ENCODE results near the gene SPSB2.
"Not testable (repeated sequence)": the region's sequence is repeated elsewhere in the genome, so short reads cannot be mapped to it uniquely, and the experiment has no call there.

The SPSB2 gene

GRCh38 chr12:6873094-6874014 is at the start of gene SPSB2:
Gene SPSB2, minus strand, starts transcription at chr12:6873303. Its CDS starts 402 bp downstream, at chr12:6872901.
- DNase-seq (ENCODE audit: low read depth), result peak; percentile 99

GRCh38 chr12:6921996-6922946 is 49.2 kb upstream of the SPSB2 start:
- no peak for DNase-seq (ENCODE audit: low read depth)

DNA sequence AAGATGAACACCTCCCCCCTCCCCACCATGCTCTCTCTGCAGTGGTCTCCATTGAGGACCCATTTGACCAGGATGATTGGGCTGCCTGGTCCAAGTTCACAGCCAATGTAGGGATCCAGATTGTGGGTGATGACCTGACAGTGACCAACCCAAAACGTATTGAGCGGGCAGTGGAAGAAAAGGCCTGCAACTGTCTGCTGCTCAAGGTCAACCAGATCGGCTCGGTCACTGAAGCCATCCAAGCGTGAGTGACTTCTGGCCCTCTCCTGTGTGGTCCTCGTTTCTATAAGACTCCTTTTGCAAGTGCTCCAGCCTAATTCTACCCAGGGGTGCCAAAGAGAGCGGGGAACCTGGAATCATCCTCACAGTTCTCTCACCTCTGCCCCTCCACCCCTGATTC is 48.4 kb upstream of the SPSB2 start:
- DNase-seq (ENCODE audit: low read depth), result no peak

- DNase-seq (ENCODE audit: low read depth), result no peak
Observed at GRCh38 chr12:6919588-6919987, 46.5 kb upstream of the SPSB2 start.

- no peak for DNase-seq (ENCODE audit: low read depth)
Observed at GRCh38 chr12:6917491-6918231, 44.6 kb upstream of the SPSB2 start.

DNA sequence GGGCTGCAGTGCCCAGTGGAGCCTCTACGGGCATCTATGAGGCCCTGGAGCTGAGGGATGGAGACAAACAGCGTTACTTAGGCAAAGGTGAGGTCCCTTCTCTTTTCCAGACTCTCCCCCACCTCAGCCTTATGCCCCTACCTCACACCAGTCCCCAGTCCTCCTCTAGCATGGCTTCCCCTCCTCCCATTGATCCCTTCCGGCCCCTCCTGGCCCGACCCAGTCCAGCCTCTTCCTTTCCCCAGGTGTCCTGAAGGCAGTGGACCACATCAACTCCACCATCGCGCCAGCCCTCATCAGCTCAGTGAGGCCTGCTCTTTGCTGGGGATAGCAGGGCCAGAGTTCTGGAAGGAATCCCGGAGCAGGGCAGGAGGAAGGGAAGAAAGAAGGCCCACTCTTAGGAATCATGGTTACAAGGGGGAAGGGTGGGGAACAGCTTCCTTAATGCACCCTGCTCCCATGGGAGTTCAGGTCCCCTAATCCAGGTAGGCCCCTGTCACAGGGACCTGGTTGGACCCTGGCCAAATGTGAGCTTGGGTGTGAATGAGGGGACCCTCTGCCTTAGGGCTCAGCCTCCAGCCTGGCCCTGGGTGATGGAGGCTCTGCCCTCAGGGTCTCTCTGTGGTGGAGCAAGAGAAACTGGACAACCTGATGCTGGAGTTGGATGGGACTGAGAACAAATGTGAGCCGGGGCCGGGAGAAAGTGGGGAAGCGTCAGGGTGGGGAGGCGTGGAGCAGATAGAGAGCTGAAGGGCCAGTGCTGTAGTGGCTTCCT is 43.5 kb upstream of the SPSB2 start:
- no peak for DNase-seq (ENCODE audit: low read depth)

GRCh38 chr12:6915789-6916285 is 42.7 kb upstream of the SPSB2 start:
- no peak for DNase-seq (ENCODE audit: low read depth)

DNA sequence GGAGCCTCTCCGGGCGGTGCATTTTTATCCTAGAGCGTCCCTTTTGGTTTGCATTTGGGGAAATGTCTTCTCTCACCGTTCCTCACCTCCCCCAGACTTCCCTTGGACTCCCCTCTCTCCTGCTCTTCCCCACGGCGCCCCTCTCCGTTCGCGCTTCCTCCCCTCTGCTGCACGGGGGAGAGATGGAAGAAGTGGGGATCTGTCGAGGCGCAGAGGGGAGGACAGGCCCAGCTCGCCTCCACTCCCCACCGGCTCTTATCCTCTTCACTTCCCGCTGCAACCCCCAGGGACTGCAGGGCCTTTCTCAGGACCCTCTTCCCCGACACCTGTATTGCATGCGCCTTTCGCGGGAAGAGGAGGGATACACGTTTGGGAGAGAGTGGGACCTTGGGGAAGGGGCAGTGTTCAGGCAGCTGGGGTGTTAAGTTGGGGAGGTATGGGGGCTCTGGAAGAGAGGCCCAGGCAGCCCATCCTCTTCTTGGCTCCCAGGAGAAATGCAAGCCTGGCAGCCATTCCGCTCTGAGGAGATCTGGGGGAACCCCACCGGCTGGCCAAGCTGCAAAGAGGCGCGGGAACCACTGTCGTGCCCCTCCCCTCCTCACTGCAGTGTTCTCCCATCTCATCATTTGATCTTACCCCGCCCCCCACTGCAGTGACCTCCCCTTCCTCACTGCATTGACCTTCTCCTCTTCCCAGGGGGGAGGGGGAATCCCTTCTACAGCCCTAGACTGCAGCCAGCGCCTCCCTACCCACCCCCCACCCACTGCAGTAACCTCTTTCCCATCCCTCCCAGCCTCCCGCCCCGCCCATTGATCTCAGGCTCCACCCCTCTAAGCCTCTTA is 42.1 kb upstream of the SPSB2 start:
- no peak for DNase-seq (ENCODE audit: low read depth)

DNA sequence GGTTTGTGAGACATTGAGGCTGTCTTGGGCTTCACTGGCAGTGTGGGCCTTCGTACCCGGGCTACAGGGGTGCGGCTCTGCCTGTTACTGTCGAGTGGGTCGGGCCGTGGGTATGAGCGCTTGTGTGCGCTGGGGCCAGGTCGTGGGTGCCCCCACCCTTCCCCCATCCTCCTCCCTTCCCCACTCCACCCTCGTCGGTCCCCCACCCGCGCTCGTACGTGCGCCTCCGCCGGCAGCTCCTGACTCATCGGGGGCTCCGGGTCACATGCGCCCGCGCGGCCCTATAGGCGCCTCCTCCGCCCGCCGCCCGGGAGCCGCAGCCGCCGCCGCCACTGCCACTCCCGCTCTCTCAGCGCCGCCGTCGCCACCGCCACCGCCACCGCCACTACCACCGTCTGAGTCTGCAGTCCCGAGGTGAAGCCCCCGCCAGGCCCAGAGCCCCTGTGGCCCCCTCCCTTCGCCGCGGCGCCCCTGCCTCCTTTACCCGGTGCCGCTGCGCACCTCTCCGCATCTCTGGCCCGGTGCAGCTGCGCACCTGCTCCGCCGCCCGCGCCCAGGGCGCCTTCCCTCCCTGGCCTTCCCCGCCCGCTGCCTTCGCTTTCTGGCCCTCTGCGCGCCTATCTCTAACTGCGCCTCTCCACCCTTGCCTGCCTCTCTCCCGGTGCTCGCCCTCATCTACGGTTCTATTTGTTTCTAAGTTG is 41.3 kb upstream of the SPSB2 start, which contains the start of gene ENO2:
ENO2 (plus strand) TSS at position 335 of the 701 bp plus-strand sequence. CDS start 1,253 bp downstream, outside the sequence.
- peak; percentile 78 for DNase-seq (ENCODE audit: low read depth)

GRCh38 chr12:6912164-6912935 is 39.2 kb upstream of the SPSB2 start:
- no peak for DNase-seq (ENCODE audit: low read depth)

DNA sequence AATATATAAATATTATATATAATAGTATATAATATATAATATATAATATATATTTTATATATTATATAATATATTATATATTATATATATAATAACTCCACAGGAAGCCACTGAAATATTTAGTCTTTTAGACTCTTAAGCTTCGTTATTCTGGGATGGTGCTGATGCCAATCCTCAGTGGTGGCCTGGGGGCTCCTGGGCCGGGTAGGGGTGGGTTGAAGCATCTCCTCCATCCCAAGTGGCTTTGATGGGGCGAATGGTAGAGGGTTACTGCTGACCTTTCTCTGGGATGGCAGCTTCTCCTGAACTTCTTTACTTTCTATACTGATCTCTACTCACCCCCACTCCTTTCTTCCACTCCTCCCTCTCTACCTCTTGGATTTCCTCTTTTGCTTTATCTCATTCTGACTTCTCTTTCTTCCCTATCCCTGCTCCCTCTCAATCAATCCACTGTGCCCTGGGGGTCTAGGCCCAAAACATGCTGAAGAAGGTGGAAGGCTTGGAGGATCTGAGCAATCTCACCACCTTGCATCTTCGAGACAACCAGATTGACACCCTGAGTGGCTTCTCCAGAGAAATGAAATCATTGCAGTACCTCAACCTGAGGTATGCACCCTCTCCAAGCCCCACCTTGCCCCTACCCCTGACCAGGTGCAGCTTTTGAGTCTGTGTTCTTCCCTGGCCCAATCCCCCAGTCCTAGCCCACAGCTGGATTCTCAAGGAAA is 36.5 kb upstream of the SPSB2 start:
- DNase-seq (ENCODE audit: low read depth), result no peak

DNA sequence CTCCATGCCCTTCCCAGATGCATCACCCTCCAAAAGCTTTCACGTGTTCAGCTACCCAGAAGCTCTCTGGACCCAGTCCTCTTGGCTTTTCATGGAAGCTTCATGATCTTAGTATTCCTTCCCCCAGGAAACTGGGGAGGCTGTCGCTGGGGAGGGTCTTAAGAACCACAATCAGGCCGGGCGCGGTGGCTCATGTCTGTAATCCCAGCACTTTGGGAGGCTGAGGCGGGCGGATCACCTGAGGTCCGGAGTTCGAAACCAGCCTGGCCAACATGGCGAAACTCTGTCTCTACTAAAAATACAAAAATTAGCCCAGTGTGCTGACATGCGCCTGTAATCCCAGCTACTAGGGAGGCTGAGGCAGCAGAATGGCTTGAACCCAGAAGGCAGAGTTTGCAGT is 35.0 kb upstream of the SPSB2 start:
- not testable (repeated sequence) for DNase-seq (ENCODE audit: low read depth)

- DNase-seq (ENCODE audit: low read depth), result no peak
Observed at GRCh38 chr12:6905414-6906040, 32.4 kb upstream of the SPSB2 start.

DNA sequence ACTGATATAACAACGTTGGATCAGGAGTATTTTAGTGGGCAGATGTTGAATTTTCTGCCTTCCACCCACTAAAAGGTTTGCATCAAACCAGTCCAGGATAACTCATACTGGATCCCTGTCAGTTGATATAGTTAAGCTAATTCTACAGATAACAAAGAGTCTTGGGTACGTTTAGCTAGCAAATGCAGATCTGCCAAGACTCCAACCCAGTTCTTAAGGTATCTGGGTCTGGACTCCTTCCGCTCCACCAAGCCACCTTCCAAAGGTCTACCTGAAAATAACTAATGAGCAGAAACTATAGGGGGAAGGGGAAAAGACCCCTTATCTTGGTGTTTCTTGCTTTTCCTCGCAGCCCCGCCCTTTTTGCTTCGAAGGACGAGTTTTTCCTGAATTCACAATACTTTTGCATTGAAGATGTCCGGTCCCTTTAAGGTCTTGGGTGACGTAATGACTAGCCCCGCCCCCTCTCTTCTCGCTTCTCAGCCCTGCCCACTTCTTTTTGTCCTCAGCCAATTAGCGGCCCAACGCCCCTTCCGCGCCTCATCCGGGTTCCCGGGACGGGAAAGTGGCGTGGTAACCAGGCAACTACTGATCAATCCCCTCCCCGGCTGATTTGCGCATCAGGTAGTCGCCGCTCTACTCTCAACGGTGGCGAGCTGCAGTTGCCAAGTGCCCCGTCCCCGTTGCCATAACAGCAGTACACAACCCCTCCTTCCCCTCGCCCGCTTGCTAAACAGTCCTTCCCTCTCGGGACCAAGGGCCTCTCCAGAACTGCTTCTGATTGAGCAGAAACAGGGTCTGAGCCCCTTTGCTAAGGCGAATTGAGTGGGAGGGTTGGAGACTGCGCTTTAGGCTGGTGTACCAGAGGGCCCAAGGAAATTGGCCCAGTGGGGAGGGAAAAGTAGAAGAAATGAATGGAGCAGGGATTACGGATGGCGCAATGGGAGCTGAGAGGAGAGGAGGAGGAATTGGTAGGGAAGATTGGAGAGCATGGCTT is 31.5 kb upstream of the SPSB2 start, which contains the start of gene LRRC23:
LRRC23 (plus strand) TSS at position 543 of the 997 bp plus-strand sequence. CDS start 812 bp downstream, outside the sequence.
- peak; percentile 95 for DNase-seq (ENCODE audit: low read depth)

- no peak for DNase-seq (ENCODE audit: low read depth)
Observed at GRCh38 chr12:6903722-6904121, 30.6 kb upstream of the SPSB2 start.

GRCh38 chr12:6902448-6902847 is 29.3 kb upstream of the SPSB2 start:
- no peak for DNase-seq (ENCODE audit: low read depth)
